HepG2 (cell line): Measurements from ENCODE around the gene STYX. TPM values are rescaled to one million over a fixed set of nuclear protein-coding genes. Genes with fewer than 3 reads are reported as not detected.

Source experiments
- ATAC-seq: fragments of 200-7000 bp; cut with Tn5 transposase; 3 replicates; pipeline ENCODE4 v1.9.1; 2020; ENCODE audit warnings: mild to moderate bottlenecking, moderate library complexity
- BruUV-seq: library from RNA; stranded (reverse); fragments of 400-500 nt; replicated peaks from 2 replicates; lab custom pipeline; 2021; lab: Mats Ljungman, UMichigan
- CTCF ChIA-PET: fragments of 300-600 bp; formaldehyde crosslinking; extraction: SDS; loops from one replicate; lab custom pipeline; 2021; ENCODE audit warnings: low total read pairs, inconsistent platforms, low intra/inter-chr PET ratio; lab: Yijun Ruan, JAX
- POLR2A ChIA-PET: fragments of 350-600 bp; sonication (Branson Sonifier 250); formaldehyde crosslinking; loops from one replicate; lab custom pipeline; 2020; ENCODE audit warnings: antibody characterized with exemption, inconsistent platforms; lab: Yijun Ruan, JAX
- DNase-seq: peaks from one replicate; pipeline ENCODE4 v3.0.0-alpha.2; 2015; ENCODE audit warnings: low spot score
- FAIRE-seq: peaks from 3 replicates; lab custom pipeline; 2011; peaks lifted over from hg19 to GRCh38; lab: Jason Lieb, UNC
- H2AFZ ChIP-seq: one replicate; pipeline ENCODE4 v1.6.1; 2011; ENCODE audit warnings: low read length, inconsistent platforms
- H3K27ac ChIP-seq: fragments of 300-600 bp; 3 replicates; pipeline ENCODE4 v1.8.0; 2011; ENCODE audit warnings: mixed run types, mild to moderate bottlenecking, mixed read lengths, low read length, inconsistent platforms; ENCODE audit not compliant: insufficient read depth; ENCODE audit errors: extremely low read length
- H3K27me3 ChIP-seq, 2 experiments: fragments of 200-600 bp in 1 of 2; 2 replicates in 1 of 2; 3 replicates in 1 of 2; pipeline versions ENCODE4 v1.6.0 to v1.8.0; 2011; ENCODE audit warnings: low read length in 2 of 2, mild to moderate bottlenecking in 2 of 2, moderate library complexity in 2 of 2, inconsistent platforms in 1 of 2; ENCODE audit not compliant: insufficient read depth in 2 of 2, control insufficient read depth in 1 of 2
- H3K36me3 ChIP-seq, 2 experiments: fragments of 200-600 bp in 1 of 2; replicated peaks in 1 of 2; 2 replicates in 1 of 2; 3 replicates in 1 of 2; pipeline versions ENCODE4 v1.5.1 to v1.8.0; 2011; ENCODE audit warnings: low read length in 2 of 2, inconsistent platforms in 1 of 2; ENCODE audit not compliant: insufficient read depth in 2 of 2, control insufficient read depth in 1 of 2
- H3K4me1 ChIP-seq: 2 replicates; pipeline ENCODE4 v1.5.1; 2012; ENCODE audit warnings: low read length, inconsistent platforms; ENCODE audit not compliant: insufficient read depth
- H3K4me2 ChIP-seq: 2 replicates; pipeline ENCODE4 v1.6.0; 2011; ENCODE audit warnings: low read depth, low read length, inconsistent platforms
- H3K4me3 ChIP-seq, 3 experiments: fragments of 200-600 bp in 1 of 3; sonication (generic), shearing (Covaris generic) in 1 of 3; replicated peaks in 1 of 3; 2 replicates each; pipeline ENCODE4 v1.5.1; 2011 to 2016; ENCODE audit warnings: low read length in 3 of 3, inconsistent platforms in 2 of 3, low read depth in 2 of 3, mild to moderate bottlenecking in 2 of 3, control low read depth in 1 of 3, mixed read lengths in 1 of 3; ENCODE audit not compliant: insufficient read depth in 1 of 3
- H3K79me2 ChIP-seq: one replicate; pipeline ENCODE4 v1.6.1; 2011; ENCODE audit warnings: low read length, inconsistent platforms; ENCODE audit not compliant: insufficient read depth
- H3K9ac ChIP-seq: 2 replicates; pipeline ENCODE4 v1.6.0; 2011; ENCODE audit warnings: mild to moderate bottlenecking, low read depth, low read length, inconsistent platforms; ENCODE audit not compliant: insufficient read depth
- H3K9me3 ChIP-seq: 2 replicates; pipeline ENCODE4 v1.5.1; 2012; ENCODE audit warnings: mild to moderate bottlenecking, low read length
- H4K20me1 ChIP-seq: 2 replicates; pipeline ENCODE4 v1.6.0; 2011; ENCODE audit warnings: inconsistent platforms, mild to moderate bottlenecking, low read length, moderate library complexity; ENCODE audit not compliant: insufficient read depth
- ATF7-NPFF ChIP-seq: sonication (generic); formaldehyde crosslinking; IDR thresholded peaks from 2 replicates; pipeline ENCODE4 v1.8.1; 2023; ENCODE audit warnings: mild to moderate bottlenecking, low read depth, missing genetic modification reagents, moderate library complexity
- NFRKB ChIP-seq: fragments of 450-650 bp; IDR thresholded peaks from 2 replicates; pipeline ENCODE4 v1.6.1; 2017
- RFX1 ChIP-seq: fragments of 450-650 bp; IDR thresholded peaks from 2 replicates; pipeline ENCODE4 v1.6.1; 2017
- STAG1 ChIP-seq: sonication (generic); formaldehyde crosslinking; IDR thresholded peaks from 2 replicates; pipeline ENCODE4 v1.4.0; 2020; ENCODE audit warnings: missing genetic modification reagents
- THYN1 ChIP-seq: sonication (generic); formaldehyde crosslinking; IDR thresholded peaks from 2 replicates; pipeline ENCODE4 v1.8.1; 2023; ENCODE audit warnings: low read depth, mild to moderate bottlenecking, moderate library complexity, missing genetic modification reagents, borderline replicate concordance
- ZNF18 ChIP-seq: sonication (generic); formaldehyde crosslinking; IDR thresholded peaks from 2 replicates; pipeline ENCODE4 v1.8.0; 2022; ENCODE audit warnings: mild to moderate bottlenecking, missing genetic modification reagents; ENCODE audit not compliant: insufficient replicate concordance
- WGBS: methylation state at CpG from one replicate; pipeline ENCODE4 v1.1.6; 2017; ENCODE audit warnings: low lambda C conversion rate; 5-methylcytosine and 5-hydroxymethylcytosine counted together
- in situ Hi-C: cut with HindIII; loops from 2 replicates; pipeline ENCODE4 v1.10.0; 2017; ENCODE audit warnings: low pct_unique_long_range_greater_than_20kb; ENCODE audit not compliant: extremely low pct_ligation_motif_present
- intact Hi-C: fragments of 100-400 bp; cut with micrococcal nuclease; formaldehyde crosslinking; loops from one replicate; pipeline ENCODE4 v1.10.0; 2022; ENCODE audit not compliant: unreplicated experiment
- polyA plus RNA-seq, 8 experiments: library from polyadenylated mRNA; depleted of rRNA in 3 of 8; stranded (reverse) in 7 of 8; unstranded in 1 of 8; fragments of >200 nt; fragmentation: Illumina TruSeq in 4 of 8; extraction: Trizol in 4 of 8; gene quantifications; 2 replicates each; pipeline versions ENCODE4 v1.2.1 to v1.2.3, GENCODE V29; 2011 to 2016; ENCODE audit warnings: low read depth in 4 of 8, missing spikeins in 1 of 8, mixed read lengths in 1 of 8; ENCODE audit not compliant: insufficient read depth in 1 of 8
- total RNA-seq, 5 experiments: library from RNA; depleted of rRNA; stranded (reverse); fragments of >200 nt; fragmentation: Illumina TruSeq; extraction: Trizol; gene quantifications; 2 replicates each; pipeline ENCODE4 v1.2.3, GENCODE V29; 2016; ENCODE audit warnings: low read depth in 1 of 5
- TF ChIP-seq, protein P1 (sequence below), 2 experiments: fragments of 450-650 bp in 1 of 2; sonication (generic) in 1 of 2; formaldehyde crosslinking in 1 of 2; IDR thresholded peaks; 2 replicates each; pipeline versions ENCODE4 v1.6.1 to v1.8.0; 2016 to 2022; ENCODE audit warnings: antibody characterized with exemption in 1 of 2, mild to moderate bottlenecking in 1 of 2, missing genetic modification reagents in 1 of 2

The STYX gene
- total and polyA plus RNA-seq, 2 of the 13 experiments (the other 11 are each of a cell fraction or from before 2014, with no cell fraction given): 6.6 to 10.9 TPM

- intact Hi-C loops (loop anchor here (10.0 kb wide), 1 partner anchor 51 kb away; no protein-coding TSS in a partner anchor), in situ Hi-C loops (no loop called here)
- no peak overlapping the region for H3K4me2 ChIP-seq
- no peak for FAIRE-seq
- ATAC-seq: no peak; the same call in 2 of the 3 replicates
- no peak overlapping the region for H3K9ac ChIP-seq
- TF ChIP-seq STAG1 (CRISPR knock-in tag) (0 out of 2 replicates have a peak, but pooled peaks have one; percentile 5), RFX1 (no peak), ATF7-NPFF (CRISPR knock-in tag) (no peak), THYN1 (CRISPR knock-in tag) (no peak), ZNF18 (no peak), NFRKB (no peak)
- TF ChIP-seq, protein P1, sequence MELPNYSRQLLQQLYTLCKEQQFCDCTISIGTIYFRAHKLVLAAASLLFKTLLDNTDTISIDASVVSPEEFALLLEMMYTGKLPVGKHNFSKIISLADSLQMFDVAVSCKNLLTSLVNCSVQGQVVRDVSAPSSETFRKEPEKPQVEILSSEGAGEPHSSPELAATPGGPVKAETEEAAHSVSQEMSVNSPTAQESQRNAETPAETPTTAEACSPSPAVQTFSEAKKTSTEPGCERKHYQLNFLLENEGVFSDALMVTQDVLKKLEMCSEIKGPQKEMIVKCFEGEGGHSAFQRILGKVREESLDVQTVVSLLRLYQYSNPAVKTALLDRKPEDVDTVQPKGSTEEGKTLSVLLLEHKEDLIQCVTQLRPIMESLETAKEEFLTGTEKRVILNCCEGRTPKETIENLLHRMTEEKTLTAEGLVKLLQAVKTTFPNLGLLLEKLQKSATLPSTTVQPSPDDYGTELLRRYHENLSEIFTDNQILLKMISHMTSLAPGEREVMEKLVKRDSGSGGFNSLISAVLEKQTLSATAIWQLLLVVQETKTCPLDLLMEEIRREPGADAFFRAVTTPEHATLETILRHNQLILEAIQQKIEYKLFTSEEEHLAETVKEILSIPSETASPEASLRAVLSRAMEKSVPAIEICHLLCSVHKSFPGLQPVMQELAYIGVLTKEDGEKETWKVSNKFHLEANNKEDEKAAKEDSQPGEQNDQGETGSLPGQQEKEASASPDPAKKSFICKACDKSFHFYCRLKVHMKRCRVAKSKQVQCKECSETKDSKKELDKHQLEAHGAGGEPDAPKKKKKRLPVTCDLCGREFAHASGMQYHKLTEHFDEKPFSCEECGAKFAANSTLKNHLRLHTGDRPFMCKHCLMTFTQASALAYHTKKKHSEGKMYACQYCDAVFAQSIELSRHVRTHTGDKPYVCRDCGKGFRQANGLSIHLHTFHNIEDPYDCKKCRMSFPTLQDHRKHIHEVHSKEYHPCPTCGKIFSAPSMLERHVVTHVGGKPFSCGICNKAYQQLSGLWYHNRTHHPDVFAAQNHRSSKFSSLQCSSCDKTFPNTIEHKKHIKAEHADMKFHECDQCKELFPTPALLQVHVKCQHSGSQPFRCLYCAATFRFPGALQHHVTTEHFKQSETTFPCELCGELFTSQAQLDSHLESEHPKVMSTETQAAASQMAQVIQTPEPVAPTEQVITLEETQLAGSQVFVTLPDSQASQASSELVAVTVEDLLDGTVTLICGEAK (IDR thresholded peaks at IDR 0.05): no peak
- TF ChIP-seq, protein P1 (CRISPR knock-in tag; IDR thresholded peaks at IDR 0.05): no peak
- TF ChIP-seq, all 625 proteins: peak for 1
- Histone ChIP-seq H3K9me3 (no peaks in the 10 kb centered on the region), H3K4me3 (no peak overlapping the region), H3K27ac (no peak overlapping the region), H4K20me1 (no peaks in the 10 kb centered on the region; the same call in 1 of the 2 replicates), H3K27me3 (no peaks in the 10 kb centered on the region), H3K79me2 (peaks cover 5% of the 10 kb centered on the region), H3K4me1 (peaks cover 20% of the 10 kb centered on the region), H3K36me3 (peaks cover 10 to 71% of the 10 kb centered on the region in 2 experiments), H2AFZ (no peak overlapping the region)
- WGBS: 93% methylated on average over 4 of the region's 4 CpGs
- ChIA-PET POLR2A (interaction anchor here (1.2 to 1.8 kb wide), 3 partner anchors 16 to 68 kb away, joined by 3 to 5 read pairs (median 3); partner anchors contain the start of gene PSMC6), CTCF (no interaction called here)
- BruUV-seq: no TSS peak
- no peak for DNase-seq
Measured at GRCh38 chr14:52723514-52724359, 6.2 kb upstream of the STYX start.
